ENCODE measurements around the gene MAPK8IP1.

- TF ChIP-seq CTCF (IDR thresholded peaks at IDR 0.05) (no peak), POLR2AphosphoS5 (IDR thresholded peaks at IDR 0.05; ENCODE audit: low read depth, low read length) (no peak), SIN3A (IDR thresholded peaks at IDR 0.05; ENCODE audit: borderline replicate concordance, insufficient read depth, low read depth, low read length) (no peak)
These were observed 48.6 kb downstream of the MAPK8IP1 start for GRCh38 chr11:45933846-45934579.
